ENCODE results near the gene KHDRBS2. TPM values are rescaled to one million over a fixed set of nuclear protein-coding genes. Genes with fewer than 3 reads are reported as not detected.

KHDRBS2 gene
- polyA plus RNA-seq, 1 of the 3 experiments (the other 2 are of a cell fraction), result not detected

GRCh38 chr6:62280099-62280498, 5.9 kb downstream of the KHDRBS2 start:
- H4K20me1 ChIP-seq (ENCODE audit: insufficient read depth), result no peaks in the 10 kb centered on the region
- no peak overlapping the region for H3K4me2 ChIP-seq
- no peak overlapping the region for H3K4me3 ChIP-seq (ENCODE audit: low read depth in 2 of 2, low read length in 1 of 2)
- H3K4me1 ChIP-seq (ENCODE audit: control insufficient read depth in 1 of 2, insufficient read depth in 2 of 2, low read depth in 1 of 2, low read length in 1 of 2), result no peaks in the 10 kb centered on the region
- no peak overlapping the region for H2AFZ ChIP-seq (ENCODE audit: low read depth)
- H3K27me3 ChIP-seq (ENCODE audit: insufficient read depth), result no peaks in the 10 kb centered on the region
- POLR2A ChIA-PET, result no interaction called here
- CTCF ChIA-PET, result no interaction called here
- H3K79me2 ChIP-seq (ENCODE audit: insufficient read depth), result no peaks in the 10 kb centered on the region
- no peaks in the 10 kb centered on the region for H3K36me3 ChIP-seq (replicated peaks in 1 of 2; ENCODE audit: control insufficient read depth in 1 of 2, insufficient read depth in 2 of 2, low read length in 1 of 2)
- H3K9me3 ChIP-seq, result no peaks in the 10 kb centered on the region
- TF ChIP-seq FOXJ3 (CRISPR knock-in tag; IDR thresholded peaks at IDR 0.05) (no peak), NFIC (IDR thresholded peaks at IDR 0.05; ENCODE audit: borderline replicate concordance) (no peak), SIN3A (IDR thresholded peaks at IDR 0.05; ENCODE audit: borderline replicate concordance, low read depth, low read length) (no peak), GATA2 (CRISPR knock-in tag; IDR thresholded peaks at IDR 0.05) (no peak), EP300 (IDR thresholded peaks at IDR 0.05; ENCODE audit: borderline replicate concordance in 1 of 2, low read depth in 1 of 2, low read length in 1 of 2) (no peak)
- TF ChIP-seq, protein P1, sequence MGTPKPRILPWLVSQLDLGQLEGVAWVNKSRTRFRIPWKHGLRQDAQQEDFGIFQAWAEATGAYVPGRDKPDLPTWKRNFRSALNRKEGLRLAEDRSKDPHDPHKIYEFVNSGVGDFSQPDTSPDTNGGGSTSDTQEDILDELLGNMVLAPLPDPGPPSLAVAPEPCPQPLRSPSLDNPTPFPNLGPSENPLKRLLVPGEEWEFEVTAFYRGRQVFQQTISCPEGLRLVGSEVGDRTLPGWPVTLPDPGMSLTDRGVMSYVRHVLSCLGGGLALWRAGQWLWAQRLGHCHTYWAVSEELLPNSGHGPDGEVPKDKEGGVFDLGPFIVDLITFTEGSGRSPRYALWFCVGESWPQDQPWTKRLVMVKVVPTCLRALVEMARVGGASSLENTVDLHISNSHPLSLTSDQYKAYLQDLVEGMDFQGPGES (IDR thresholded peaks at IDR 0.05; ENCODE audit: low read depth, low read length), result no peak
- TF ChIP-seq, protein P2, sequence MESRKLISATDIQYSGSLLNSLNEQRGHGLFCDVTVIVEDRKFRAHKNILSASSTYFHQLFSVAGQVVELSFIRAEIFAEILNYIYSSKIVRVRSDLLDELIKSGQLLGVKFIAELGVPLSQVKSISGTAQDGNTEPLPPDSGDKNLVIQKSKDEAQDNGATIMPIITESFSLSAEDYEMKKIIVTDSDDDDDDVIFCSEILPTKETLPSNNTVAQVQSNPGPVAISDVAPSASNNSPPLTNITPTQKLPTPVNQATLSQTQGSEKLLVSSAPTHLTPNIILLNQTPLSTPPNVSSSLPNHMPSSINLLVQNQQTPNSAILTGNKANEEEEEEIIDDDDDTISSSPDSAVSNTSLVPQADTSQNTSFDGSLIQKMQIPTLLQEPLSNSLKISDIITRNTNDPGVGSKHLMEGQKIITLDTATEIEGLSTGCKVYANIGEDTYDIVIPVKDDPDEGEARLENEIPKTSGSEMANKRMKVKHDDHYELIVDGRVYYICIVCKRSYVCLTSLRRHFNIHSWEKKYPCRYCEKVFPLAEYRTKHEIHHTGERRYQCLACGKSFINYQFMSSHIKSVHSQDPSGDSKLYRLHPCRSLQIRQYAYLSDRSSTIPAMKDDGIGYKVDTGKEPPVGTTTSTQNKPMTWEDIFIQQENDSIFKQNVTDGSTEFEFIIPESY (IDR thresholded peaks at IDR 0.05; ENCODE audit: borderline replicate concordance, low read depth), result no peak
- no peaks in the 10 kb centered on the region for H3F3A ChIP-seq (replicated peaks; ENCODE audit: insufficient read depth)
- 3% methylated on average over 3 of the region's 3 CpGs for WGBS (ENCODE audit: low lambda C conversion rate)
- H3K27ac ChIP-seq (ENCODE audit: low read depth in 2 of 2, low read length in 1 of 2), result no peak overlapping the region
- H3K9ac ChIP-seq, result no peak overlapping the region
- H3K9me2 ChIP-seq, result no peaks in the 10 kb centered on the region
- no peak for DNase-seq

- H3K36me3 ChIP-seq (replicated peaks in 1 of 2; ENCODE audit: control insufficient read depth in 1 of 2, insufficient read depth in 2 of 2, low read length in 1 of 2), result no peaks in the 10 kb centered on the region
- DNase-seq, result no peak
- H3K4me3 ChIP-seq (ENCODE audit: low read depth in 2 of 2, low read length in 1 of 2), result no peak overlapping the region
- no peaks in the 10 kb centered on the region for H3K9me3 ChIP-seq
- POLR2A ChIA-PET, result no interaction called here
- H3K27me3 ChIP-seq (ENCODE audit: insufficient read depth), result no peaks in the 10 kb centered on the region
- no peak overlapping the region for H3K4me2 ChIP-seq
- H4K20me1 ChIP-seq (ENCODE audit: insufficient read depth), result no peaks in the 10 kb centered on the region
- CTCF ChIA-PET, result interaction anchor here (0.8 to 2.3 kb wide), 2 partner anchors 11 to 12 kb away, joined by 4 to 8 read pairs; no protein-coding TSS in a partner anchor
- H3F3A ChIP-seq (replicated peaks; ENCODE audit: insufficient read depth), result no peaks in the 10 kb centered on the region
- no peaks in the 10 kb centered on the region for H3K4me1 ChIP-seq (ENCODE audit: control insufficient read depth in 1 of 2, insufficient read depth in 2 of 2, low read depth in 1 of 2, low read length in 1 of 2)
- H3K27ac ChIP-seq (ENCODE audit: low read depth in 2 of 2, low read length in 1 of 2), result no peak overlapping the region
- no peak overlapping the region for H3K9ac ChIP-seq
- TF ChIP-seq, protein P3, sequence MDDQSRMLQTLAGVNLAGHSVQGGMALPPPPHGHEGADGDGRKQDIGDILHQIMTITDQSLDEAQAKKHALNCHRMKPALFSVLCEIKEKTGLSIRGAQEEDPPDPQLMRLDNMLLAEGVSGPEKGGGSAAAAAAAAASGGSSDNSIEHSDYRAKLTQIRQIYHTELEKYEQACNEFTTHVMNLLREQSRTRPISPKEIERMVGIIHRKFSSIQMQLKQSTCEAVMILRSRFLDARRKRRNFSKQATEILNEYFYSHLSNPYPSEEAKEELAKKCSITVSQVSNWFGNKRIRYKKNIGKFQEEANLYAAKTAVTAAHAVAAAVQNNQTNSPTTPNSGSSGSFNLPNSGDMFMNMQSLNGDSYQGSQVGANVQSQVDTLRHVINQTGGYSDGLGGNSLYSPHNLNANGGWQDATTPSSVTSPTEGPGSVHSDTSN (IDR thresholded peaks at IDR 0.05), result no peak
- TF ChIP-seq GABPA (IDR thresholded peaks at IDR 0.05; ENCODE audit: low read depth), result no peak
- TF ChIP-seq NRF1 (IDR thresholded peaks at IDR 0.05; ENCODE audit: low read depth, low read length), result no peak
- TF ChIP-seq TAF1 (IDR thresholded peaks at IDR 0.05; ENCODE audit: borderline replicate concordance, low read depth, low read length), result no peak
- TF ChIP-seq MAX (IDR thresholded peaks at IDR 0.05; ENCODE audit: low read depth), result no peak
- no peak for TF ChIP-seq RAD21 (IDR thresholded peaks at IDR 0.05; ENCODE audit: low read length)
- no peak for TF ChIP-seq TEAD4 (IDR thresholded peaks at IDR 0.05; ENCODE audit: borderline replicate concordance, insufficient read depth)
- H3K79me2 ChIP-seq (ENCODE audit: insufficient read depth), result no peaks in the 10 kb centered on the region
- no peak overlapping the region for H2AFZ ChIP-seq (ENCODE audit: low read depth)
- 0% methylated on average over 1 of the region's 1 CpG for WGBS (ENCODE audit: low lambda C conversion rate)
- no peaks in the 10 kb centered on the region for H3K9me2 ChIP-seq
Observed at GRCh38 chr6:62272114-62272513, 13.9 kb downstream of the KHDRBS2 start.

All from SK-N-SH (cell line).